Endothelial cell of umbilical vein (primary cell): ENCODE measurements around the gene C1orf35.

Source experiments
- EZH2 ChIP-seq: IDR thresholded peaks from 2 replicates; pipeline ENCODE4 v1.6.1; 2012; ENCODE audit warnings: borderline replicate concordance, low read depth, mild to moderate bottlenecking, moderate library complexity, low read length, inconsistent platforms; ENCODE audit not compliant: severe bottlenecking
- JUN ChIP-seq: IDR thresholded peaks from 2 replicates; pipeline ENCODE4 v1.6.1; 2011; ENCODE audit warnings: borderline replicate concordance, low read depth; ENCODE audit not compliant: insufficient read length, insufficient read depth
- POLR2A ChIP-seq: IDR thresholded peaks from 2 replicates; pipeline ENCODE4 v1.6.1; 2012; ENCODE audit warnings: low read depth, mild to moderate bottlenecking, control low read depth, low read length
- POLR2AphosphoS5 ChIP-seq: IDR thresholded peaks from 2 replicates; pipeline ENCODE4 v1.6.1; 2012; ENCODE audit warnings: low read depth, mild to moderate bottlenecking, control low read depth, low read length, moderate library complexity; ENCODE audit not compliant: insufficient read depth
- TF ChIP-seq, protein P1 (sequence below), 2 donors: IDR thresholded peaks; 1 replicate in 1 of 2; 2 replicates in 1 of 2; pipeline ENCODE4 v1.5.1; 2011; ENCODE audit warnings: low read length in 2 of 2, mild to moderate bottlenecking in 2 of 2, moderate library complexity in 2 of 2, control low read depth in 1 of 2, inconsistent platforms in 1 of 2, low read depth in 1 of 2; ENCODE audit not compliant: insufficient read depth in 1 of 2; ENCODE audit errors: extremely low read depth in 1 of 2
- TF ChIP-seq, protein P2 (sequence below): IDR thresholded peaks from 2 replicates; pipeline ENCODE4 v1.6.1; 2011; ENCODE audit not compliant: insufficient read depth, insufficient read length

DNA sequence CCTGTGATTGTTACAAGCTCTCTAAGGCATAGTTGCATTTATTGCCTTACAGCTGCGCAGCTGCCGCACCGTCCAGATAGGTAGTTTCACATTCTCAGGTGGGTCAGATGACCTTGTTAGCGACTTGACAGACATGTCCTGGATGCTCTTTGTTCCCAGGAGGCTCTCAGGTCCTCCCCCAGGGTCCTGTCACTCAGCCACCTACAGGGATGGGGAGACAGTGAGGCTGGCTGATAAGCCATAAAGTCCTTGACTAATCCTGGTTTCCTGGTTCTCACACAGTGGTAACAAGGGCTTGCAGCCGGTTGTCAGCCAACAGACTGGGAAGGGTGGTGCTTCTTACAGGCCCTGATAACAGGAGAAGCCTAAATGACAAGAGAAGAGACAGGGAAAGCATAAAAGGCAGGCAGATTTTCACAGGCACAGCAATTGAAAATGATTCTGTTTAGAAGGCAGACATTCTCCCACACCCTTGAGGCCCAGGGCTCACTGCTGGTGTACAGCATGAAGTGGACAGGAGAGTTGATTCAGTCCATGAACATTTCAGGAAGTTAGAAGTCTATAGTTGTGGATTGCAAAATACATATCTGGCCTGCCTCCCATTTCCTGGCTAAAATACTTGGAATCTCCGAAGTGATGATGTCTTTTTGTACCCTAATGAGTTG, 17.7 kb downstream of the C1orf35 start:
- peak; percentile 50 for TF ChIP-seq POLR2A
- TF ChIP-seq POLR2AphosphoS5 = no peak
- TF ChIP-seq, protein P1, sequence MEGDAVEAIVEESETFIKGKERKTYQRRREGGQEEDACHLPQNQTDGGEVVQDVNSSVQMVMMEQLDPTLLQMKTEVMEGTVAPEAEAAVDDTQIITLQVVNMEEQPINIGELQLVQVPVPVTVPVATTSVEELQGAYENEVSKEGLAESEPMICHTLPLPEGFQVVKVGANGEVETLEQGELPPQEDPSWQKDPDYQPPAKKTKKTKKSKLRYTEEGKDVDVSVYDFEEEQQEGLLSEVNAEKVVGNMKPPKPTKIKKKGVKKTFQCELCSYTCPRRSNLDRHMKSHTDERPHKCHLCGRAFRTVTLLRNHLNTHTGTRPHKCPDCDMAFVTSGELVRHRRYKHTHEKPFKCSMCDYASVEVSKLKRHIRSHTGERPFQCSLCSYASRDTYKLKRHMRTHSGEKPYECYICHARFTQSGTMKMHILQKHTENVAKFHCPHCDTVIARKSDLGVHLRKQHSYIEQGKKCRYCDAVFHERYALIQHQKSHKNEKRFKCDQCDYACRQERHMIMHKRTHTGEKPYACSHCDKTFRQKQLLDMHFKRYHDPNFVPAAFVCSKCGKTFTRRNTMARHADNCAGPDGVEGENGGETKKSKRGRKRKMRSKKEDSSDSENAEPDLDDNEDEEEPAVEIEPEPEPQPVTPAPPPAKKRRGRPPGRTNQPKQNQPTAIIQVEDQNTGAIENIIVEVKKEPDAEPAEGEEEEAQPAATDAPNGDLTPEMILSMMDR (IDR thresholded peaks at IDR 0.05; ENCODE audit: extremely low read depth in 1 of 2, insufficient read depth in 1 of 2, low read depth in 1 of 2, low read length in 2 of 2) = no peak
- TF ChIP-seq, protein P2, sequence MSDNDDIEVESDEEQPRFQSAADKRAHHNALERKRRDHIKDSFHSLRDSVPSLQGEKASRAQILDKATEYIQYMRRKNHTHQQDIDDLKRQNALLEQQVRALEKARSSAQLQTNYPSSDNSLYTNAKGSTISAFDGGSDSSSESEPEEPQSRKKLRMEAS = no peak
- TF ChIP-seq EZH2 = no peak
- no peak for TF ChIP-seq JUN
